Measurements from ENCODE around the gene ZNF750.
A peak's percentile ranks its signal among the peaks of the same experiment; 100 is the strongest.
"Not testable (repeated sequence)": the region's sequence is repeated elsewhere in the genome, so short reads cannot be mapped to it uniquely, and the experiment has no call there.

ZNF750 gene

DNA sequence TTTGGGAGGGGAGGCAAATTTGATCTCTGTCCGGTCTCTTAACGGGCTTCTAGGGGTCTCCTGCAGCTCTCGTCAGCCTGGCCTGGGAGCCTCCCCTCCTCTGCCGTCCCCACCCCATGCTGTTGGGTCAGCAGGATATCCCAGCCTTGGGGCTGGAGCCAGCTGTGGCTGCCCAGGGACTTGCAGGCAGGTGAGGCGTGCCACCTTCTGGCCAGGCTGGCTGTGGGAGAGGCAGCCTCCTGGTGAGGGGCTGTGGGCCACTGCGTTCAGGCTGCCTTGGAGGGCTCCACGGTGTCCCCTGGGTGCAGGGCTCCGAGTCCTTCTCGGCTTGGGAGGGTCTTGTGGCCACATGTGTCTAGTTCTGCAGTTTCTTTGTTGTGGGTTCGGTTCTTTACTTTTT lies 53.4 kb downstream of the ZNF750 start:
- no peak overlapping the region for H3K4me3 ChIP-seq (ENCODE audit: low read depth, low read length)
- DNase-seq (ENCODE audit: low read depth): no peak
- no peak for TF ChIP-seq MYC (IDR thresholded peaks at IDR 0.05; ENCODE audit: low read depth, low read length)
- TF ChIP-seq, protein P1, sequence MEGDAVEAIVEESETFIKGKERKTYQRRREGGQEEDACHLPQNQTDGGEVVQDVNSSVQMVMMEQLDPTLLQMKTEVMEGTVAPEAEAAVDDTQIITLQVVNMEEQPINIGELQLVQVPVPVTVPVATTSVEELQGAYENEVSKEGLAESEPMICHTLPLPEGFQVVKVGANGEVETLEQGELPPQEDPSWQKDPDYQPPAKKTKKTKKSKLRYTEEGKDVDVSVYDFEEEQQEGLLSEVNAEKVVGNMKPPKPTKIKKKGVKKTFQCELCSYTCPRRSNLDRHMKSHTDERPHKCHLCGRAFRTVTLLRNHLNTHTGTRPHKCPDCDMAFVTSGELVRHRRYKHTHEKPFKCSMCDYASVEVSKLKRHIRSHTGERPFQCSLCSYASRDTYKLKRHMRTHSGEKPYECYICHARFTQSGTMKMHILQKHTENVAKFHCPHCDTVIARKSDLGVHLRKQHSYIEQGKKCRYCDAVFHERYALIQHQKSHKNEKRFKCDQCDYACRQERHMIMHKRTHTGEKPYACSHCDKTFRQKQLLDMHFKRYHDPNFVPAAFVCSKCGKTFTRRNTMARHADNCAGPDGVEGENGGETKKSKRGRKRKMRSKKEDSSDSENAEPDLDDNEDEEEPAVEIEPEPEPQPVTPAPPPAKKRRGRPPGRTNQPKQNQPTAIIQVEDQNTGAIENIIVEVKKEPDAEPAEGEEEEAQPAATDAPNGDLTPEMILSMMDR (IDR thresholded peaks at IDR 0.05; ENCODE audit: low read depth, low read length): no peak
- TF ChIP-seq, protein P2, sequence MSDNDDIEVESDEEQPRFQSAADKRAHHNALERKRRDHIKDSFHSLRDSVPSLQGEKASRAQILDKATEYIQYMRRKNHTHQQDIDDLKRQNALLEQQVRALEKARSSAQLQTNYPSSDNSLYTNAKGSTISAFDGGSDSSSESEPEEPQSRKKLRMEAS (IDR thresholded peaks at IDR 0.05; ENCODE audit: low read depth, low read length): no peak
- TF ChIP-seq POLR2A (IDR thresholded peaks at IDR 0.05; ENCODE audit: extremely low read depth, insufficient read length): no peak

DNA sequence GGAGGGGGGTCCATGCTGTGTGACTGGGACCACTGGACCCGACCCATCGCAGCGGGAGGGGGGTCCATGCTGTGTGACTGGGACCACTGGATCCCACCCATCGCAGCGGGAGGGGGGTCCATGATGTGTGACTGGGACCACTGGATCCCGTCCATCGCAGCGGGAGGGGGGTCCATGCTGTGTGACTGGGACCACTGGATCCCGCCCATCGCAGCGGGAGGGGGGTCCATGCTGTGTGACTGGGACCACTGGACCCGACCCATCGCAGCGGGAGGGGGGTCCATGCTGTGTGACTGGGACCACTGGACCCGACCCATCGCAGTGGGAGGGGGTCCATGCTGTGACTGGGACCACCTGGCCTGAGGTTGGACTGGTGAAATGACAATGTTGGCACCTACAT lies 54.2 kb downstream of the ZNF750 start:
- not testable (repeated sequence) for DNase-seq (ENCODE audit: low read depth); H3K4me3 ChIP-seq (ENCODE audit: low read depth, low read length)

DNA sequence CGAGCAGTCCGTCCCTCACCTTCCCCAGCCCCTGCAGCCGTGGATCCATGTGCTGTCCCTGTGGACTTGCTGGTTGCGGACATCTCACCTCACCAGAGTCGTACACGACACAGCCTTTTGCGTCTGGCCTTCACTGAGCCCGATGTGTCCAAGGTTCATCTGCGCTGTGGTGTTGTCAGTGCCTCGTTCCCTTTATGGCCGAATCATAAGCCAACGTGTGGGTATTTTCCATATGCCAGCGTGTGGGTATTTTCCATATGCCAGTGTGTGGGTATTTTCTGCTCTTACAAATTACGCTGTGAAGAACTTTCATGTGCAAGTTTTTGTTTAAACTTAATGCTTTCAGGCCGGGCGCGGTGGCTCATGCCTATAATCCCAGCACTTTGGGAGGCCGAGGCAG lies 56.3 kb downstream of the ZNF750 start:
- H3K4me3 ChIP-seq (ENCODE audit: low read depth, low read length): no peak overlapping the region
- DNase-seq (ENCODE audit: low read depth): no peak
- TF ChIP-seq MYC (IDR thresholded peaks at IDR 0.05; ENCODE audit: low read depth, low read length) (no peak), POLR2A (IDR thresholded peaks at IDR 0.05; ENCODE audit: extremely low read depth, insufficient read length) (no peak)
- TF ChIP-seq, protein P1 (IDR thresholded peaks at IDR 0.05; ENCODE audit: low read depth, low read length): no peak
- TF ChIP-seq, protein P2 (IDR thresholded peaks at IDR 0.05; ENCODE audit: low read depth, low read length): no peak

DNA sequence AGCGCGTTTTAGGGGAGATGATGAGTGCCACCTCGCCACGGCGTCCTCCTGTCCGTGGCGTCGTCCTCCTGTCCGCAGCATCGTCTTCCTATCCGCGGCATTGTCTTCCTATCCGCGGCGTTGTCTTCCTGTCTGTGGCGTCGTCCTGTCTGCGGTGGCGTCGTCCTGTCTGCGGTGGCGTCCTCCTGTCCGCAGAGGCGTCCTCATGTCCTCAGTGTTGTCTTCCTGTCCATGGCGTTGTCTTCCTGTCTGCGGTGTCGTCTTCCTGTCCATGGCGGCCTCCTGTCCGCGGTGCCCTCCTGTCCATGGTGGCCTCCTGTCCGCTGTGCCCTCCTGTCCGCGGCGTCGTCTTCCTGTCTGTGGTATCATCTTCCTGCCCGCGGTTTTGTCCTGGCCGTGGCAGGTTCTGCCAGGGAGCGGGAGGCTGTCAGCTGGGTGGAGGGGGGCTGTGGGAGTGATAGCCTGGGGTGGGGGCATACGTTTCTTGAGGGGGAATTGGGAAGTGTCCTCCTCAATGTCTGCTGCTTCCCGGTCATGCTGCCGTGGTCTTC lies 57.1 kb downstream of the ZNF750 start:
- H3K4me3 ChIP-seq (ENCODE audit: low read depth, low read length): no peak overlapping the region
- TF ChIP-seq, protein P2 (IDR thresholded peaks at IDR 0.05; ENCODE audit: low read depth, low read length): no peak
- no peak for TF ChIP-seq MYC (IDR thresholded peaks at IDR 0.05; ENCODE audit: low read depth, low read length)
- no peak for TF ChIP-seq POLR2A (IDR thresholded peaks at IDR 0.05; ENCODE audit: extremely low read depth, insufficient read length)
- TF ChIP-seq, protein P1 (IDR thresholded peaks at IDR 0.05; ENCODE audit: low read depth, low read length): no peak
- no peak for DNase-seq (ENCODE audit: low read depth)

DNA sequence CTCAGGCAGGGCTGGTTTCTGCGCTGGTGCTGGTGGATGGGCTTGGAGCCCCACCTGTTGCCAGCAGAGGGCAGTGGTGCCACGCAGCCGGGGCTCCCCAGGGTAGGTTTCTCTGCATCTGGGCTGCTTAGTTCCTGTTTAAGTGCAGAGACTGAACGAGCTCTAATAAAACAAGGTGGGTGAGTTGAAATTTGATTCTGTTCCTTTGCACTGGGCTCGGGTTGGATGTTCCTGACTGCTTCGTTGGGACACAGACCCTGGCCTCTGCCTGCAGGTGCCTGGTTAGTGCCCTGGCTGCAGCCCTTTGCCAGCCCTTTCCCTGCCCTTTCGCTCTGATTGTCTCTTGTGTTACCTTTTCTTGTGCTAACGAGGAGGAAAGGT lies 57.9 kb downstream of the ZNF750 start:
- peak; percentile 83 for DNase-seq (ENCODE audit: low read depth)
- no peak overlapping the region for H3K4me3 ChIP-seq (ENCODE audit: low read depth, low read length)
- TF ChIP-seq POLR2A (IDR thresholded peaks at IDR 0.05; ENCODE audit: extremely low read depth, insufficient read length): no peak
- TF ChIP-seq, protein P1 (IDR thresholded peaks at IDR 0.05; ENCODE audit: low read depth, low read length): peak; percentile 93
- TF ChIP-seq, protein P2 (IDR thresholded peaks at IDR 0.05; ENCODE audit: low read depth, low read length): peak; percentile 81
- peak; percentile 80 for TF ChIP-seq MYC (IDR thresholded peaks at IDR 0.05; ENCODE audit: low read depth, low read length)

DNA sequence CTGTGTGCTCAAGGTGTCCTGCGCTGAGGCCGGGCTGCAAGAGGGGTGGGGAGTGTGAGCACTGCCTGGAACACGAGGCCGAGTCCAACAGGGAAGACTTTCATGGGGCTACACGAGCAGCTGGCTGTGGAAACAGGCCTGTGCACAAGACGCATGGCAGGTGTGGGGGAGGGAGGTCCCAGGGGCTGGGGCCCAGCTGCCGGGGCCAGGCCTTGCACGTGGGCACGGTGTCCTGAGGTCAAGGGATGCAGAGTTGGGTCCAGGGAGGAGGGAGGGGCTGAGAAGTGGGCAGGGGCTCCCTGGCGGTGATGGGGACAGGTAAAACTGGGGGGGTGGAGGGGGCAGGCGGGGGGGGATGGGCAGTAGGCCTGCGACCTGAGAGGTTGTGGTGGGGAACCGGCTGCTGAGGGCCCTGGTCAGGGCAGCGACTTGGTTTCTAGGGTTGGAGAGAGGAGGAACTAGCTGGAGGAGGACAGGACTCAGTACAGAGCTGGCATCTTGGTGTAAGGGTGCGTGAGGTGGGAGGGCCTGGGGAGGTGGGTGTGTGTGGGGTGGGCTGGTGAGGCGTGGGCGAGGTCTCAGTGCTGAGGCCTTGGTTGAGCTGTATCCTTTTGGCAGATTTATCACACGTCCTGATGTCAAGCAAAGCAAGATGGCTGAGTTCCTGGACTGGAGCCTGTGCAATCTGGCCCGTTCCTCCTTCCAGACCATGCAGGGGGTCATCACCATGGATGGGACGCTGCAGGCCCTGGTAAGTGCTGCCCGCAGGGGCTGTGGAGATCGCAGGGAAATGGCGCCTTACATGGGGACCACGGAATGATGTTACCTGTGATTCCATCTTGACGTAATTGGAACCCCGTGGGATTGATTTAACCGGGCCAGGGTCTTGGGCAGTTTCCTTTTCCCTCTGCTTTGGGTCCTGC lies 58.6 kb downstream of the ZNF750 start:
- TF ChIP-seq, protein P1 (IDR thresholded peaks at IDR 0.05; ENCODE audit: low read depth, low read length): no peak
- TF ChIP-seq, protein P2 (IDR thresholded peaks at IDR 0.05; ENCODE audit: low read depth, low read length): no peak
- TF ChIP-seq MYC (IDR thresholded peaks at IDR 0.05; ENCODE audit: low read depth, low read length) (no peak), POLR2A (IDR thresholded peaks at IDR 0.05; ENCODE audit: extremely low read depth, insufficient read length) (no peak)
- H3K4me3 ChIP-seq (ENCODE audit: low read depth, low read length): no peak overlapping the region
- no peak for DNase-seq (ENCODE audit: low read depth)

Data from NB4 (cell line).